DMS53 (cell line): ENCODE measurements around the gene ZNF540.
A peak's percentile ranks its signal among the peaks of the same experiment; 100 is the strongest.
"Not testable (repeated sequence)": the region's sequence is repeated elsewhere in the genome, so short reads cannot be mapped to it uniquely, and the experiment has no call there.

Experiments
- DNase-seq: peaks from one replicate; lab custom pipeline; 2025; lab: John Stamatoyannopoulos, UW

The ZNF540 gene

GRCh38 chr19:37594304-37594981 is at the start of gene ZNF540, which contains the start of gene ZNF571:
Gene ZNF540 (plus strand): TSS chr19:37594876. CDS start chr19:37598448, 3,572 bp downstream.
Gene ZNF571 (minus strand): TSS chr19:37594792. CDS start chr19:37586676, 8,116 bp downstream.
- DNase-seq: peak; percentile 100

- DNase-seq: peak; percentile 92
These were observed 43.3 kb upstream of the ZNF540 start for GRCh38 chr19:37551129-37551993.

GRCh38 chr19:37563518-37563917 is 31.2 kb upstream of the ZNF540 start:
- no peak for DNase-seq

GRCh38 chr19:37564624-37565369 is 29.9 kb upstream of the ZNF540 start:
- DNase-seq: peak; percentile 25

GRCh38 chr19:37565370-37565669 is 29.4 kb upstream of the ZNF540 start:
- DNase-seq: no peak

- DNase-seq: no peak
These were observed 22.5 kb upstream of the ZNF540 start for GRCh38 chr19:37572203-37572602.

- peak; percentile 53 for DNase-seq
These were observed 11.3 kb upstream of the ZNF540 start for GRCh38 chr19:37583340-37583739.

GRCh38 chr19:37593996-37594303 is 726 bp upstream of the ZNF540 start:
- no peak for DNase-seq

GRCh38 chr19:37594982-37595382 is 306 bp downstream of the ZNF540 start:
- DNase-seq: no peak

- DNase-seq: no peak
These were observed 40.7 kb downstream of the ZNF540 start for GRCh38 chr19:37635076-37636056.

- no peak for DNase-seq
These were observed 59.4 kb downstream of the ZNF540 start for GRCh38 chr19:37654118-37654517.

- DNase-seq: peak; percentile 90
These were observed 60.1 kb downstream of the ZNF540 start for GRCh38 chr19:37654629-37655300.

GRCh38 chr19:37655301-37655688 is 60.6 kb downstream of the ZNF540 start, which contains the start of gene ZFP30:
Gene ZFP30 (minus strand): TSS chr19:37655465. CDS start chr19:37647822, 7,643 bp downstream.
- peak; percentile 96 for DNase-seq

- DNase-seq: peak; percentile 98
These were observed 61.2 kb downstream of the ZNF540 start for GRCh38 chr19:37655689-37656371.

GRCh38 chr19:37657157-37657556 is 62.5 kb downstream of the ZNF540 start:
- not testable (repeated sequence) for DNase-seq
